Ramos (cell line): ENCODE results near the gene RFNG.

Source experiments
- in situ Hi-C: fragments of 300-500 bp; cut with MboI; formaldehyde crosslinking; loops from one replicate; pipeline ENCODE4 v1.14.3; 2022; ENCODE audit warnings: low sequenced_read_pairs; ENCODE audit not compliant: unreplicated experiment

RFNG gene, protein sequence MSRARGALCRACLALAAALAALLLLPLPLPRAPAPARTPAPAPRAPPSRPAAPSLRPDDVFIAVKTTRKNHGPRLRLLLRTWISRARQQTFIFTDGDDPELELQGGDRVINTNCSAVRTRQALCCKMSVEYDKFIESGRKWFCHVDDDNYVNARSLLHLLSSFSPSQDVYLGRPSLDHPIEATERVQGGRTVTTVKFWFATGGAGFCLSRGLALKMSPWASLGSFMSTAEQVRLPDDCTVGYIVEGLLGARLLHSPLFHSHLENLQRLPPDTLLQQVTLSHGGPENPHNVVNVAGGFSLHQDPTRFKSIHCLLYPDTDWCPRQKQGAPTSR

DNA sequence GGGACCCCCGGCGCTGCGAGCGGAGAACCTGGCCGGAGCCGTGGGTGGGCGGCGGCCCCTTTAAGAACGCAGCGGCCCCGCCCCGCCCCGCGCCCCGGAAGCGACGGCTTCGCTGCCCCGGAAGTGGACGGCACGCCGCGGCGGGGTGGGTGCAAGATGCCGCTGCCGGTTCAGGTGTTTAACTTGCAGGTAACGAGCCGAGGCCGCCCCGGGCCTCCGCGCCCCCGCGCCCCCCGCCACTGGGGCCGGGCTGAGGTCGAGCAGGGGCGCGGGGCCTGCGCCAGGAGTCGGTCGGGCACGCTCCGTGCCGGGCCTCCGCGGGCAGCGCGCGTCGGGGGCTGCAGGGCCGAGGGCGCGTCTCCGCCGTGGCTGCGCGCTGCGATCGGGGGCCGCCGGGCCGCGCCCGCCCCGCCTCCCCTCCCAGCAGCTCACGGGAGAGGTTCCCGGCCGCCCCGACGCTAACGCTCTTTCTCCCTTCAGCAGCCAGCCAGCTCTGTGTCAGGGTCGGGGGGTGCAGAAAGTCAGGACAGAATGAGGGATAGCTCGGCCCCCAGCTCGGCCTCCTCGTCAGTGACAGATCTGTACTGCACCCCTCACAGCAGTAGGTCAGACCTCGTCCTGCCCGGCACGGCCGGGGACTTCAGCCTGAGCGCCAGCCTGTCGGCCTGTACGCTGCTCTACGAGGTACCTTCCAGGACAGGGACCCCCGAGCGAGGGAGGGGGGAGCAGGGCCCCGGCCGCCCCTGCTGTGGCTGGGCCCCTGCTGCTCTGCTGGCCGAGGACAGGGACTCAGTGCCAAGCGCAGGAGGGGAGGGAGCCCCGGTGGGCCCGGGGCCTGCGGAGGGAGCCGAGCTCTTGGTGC lies at the start of gene RFNG, which contains the start of gene GPS1:
TSS of gene RFNG (minus strand) at position 36 of the 862 bp plus-strand sequence. CDS start 45 bp downstream, outside the sequence.
TSS of gene GPS1 (plus strand) at position 123 of the 862 bp plus-strand sequence. CDS start at position 157, 34 bp downstream.
- in situ Hi-C loops, result no loop called here

DNA sequence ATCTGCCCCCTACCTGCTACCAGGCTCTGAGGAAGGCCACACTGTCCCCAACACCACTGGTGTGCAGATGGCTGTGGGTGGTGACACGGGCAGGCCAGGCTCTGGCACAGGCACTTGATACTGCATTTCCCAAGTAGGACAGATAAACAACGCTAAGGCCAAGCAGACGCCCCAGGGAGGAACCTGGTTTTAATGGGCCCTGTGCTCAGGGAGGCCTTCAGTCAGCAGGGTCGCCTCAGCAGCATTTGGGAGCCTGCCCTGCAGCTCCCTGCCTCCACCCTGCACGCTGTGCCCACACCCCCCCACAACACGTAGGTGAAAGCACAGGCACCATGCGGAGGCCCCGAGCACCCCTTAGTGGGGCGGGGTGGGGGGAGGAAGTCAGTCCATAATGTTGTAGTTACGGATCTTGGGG lies 49.7 kb upstream of the RFNG start:
- in situ Hi-C loops, result no loop called here

DNA sequence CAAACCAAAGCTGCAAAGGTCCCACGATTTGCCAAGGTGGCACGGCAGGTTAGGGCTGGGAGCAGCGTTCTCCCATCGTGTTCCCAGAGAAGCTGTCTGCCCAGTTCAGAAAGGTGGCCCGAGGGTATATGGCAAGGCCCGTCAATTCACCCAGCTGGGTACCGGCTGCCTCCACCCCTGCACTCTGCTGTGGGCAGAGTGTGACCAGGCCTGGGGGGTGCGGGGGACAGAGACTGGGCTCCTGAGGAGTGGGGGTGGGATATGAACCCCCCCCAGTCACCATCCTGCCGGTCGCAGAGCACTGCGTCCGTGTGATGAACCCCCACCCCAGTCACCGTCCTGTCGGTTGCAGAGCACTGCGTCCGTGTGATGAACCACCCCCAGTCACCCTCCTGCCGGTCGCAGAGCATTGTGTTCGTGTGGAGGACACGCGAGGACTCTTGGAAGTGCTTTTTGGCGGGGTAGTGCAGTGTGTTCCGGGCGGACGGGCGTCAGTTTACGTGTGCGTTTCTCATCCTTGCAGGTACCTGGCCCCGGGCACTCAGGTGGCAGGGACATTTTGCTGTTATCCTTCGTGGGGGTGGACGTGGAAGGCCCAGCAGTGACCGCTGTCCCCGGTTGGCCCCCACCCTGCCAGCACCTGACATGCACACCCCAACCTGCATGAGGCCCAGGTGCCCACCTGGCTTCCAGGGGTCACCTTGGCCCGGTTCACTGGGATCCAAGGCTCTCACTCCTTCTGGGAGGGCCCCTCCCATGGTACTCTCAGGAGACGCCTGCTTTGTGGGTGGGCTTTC lies 49.1 kb upstream of the RFNG start:
- in situ Hi-C loops, result no loop called here

DNA sequence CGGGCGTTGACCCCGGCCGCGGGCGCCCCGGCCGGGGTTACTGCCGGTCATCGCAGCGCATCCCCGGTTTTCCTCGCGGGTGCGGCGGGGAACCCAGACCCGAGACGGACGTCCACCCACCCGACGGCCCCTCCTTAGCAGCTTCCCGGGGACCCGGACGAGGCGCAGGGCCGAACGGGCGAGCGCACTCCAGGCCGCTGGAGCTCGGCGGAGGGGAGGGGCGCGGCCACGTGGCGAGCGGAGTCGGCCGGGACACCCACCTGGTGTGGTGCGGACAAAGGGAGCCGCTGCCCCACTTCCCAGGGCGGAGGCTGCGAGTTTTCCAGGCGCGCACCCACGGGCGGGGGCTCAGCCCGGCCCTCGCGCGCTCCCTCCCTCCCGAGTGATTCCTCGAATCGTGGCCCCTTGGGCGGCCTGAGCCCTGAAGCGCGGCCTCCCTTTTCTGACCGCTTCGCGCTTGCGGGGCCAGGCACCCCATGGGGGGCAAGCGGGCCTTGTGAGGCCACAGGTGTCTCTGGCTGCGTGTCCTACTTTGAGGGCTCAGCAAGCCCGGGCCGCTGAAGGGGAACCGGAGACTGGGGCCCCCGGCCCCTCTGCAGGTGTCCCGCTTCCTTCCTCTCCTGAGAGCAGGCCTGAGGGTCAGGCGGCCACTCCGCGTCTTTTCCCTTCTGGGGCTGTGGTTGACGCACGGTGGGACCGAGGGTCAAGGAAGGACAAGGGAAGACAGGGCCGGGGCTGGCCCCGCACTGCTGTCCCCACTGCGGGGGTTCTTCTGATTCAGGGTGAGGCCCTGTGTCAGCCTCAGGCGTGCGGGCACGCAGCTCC lies 47.5 kb upstream of the RFNG start:
- in situ Hi-C loops, result no loop called here

DNA sequence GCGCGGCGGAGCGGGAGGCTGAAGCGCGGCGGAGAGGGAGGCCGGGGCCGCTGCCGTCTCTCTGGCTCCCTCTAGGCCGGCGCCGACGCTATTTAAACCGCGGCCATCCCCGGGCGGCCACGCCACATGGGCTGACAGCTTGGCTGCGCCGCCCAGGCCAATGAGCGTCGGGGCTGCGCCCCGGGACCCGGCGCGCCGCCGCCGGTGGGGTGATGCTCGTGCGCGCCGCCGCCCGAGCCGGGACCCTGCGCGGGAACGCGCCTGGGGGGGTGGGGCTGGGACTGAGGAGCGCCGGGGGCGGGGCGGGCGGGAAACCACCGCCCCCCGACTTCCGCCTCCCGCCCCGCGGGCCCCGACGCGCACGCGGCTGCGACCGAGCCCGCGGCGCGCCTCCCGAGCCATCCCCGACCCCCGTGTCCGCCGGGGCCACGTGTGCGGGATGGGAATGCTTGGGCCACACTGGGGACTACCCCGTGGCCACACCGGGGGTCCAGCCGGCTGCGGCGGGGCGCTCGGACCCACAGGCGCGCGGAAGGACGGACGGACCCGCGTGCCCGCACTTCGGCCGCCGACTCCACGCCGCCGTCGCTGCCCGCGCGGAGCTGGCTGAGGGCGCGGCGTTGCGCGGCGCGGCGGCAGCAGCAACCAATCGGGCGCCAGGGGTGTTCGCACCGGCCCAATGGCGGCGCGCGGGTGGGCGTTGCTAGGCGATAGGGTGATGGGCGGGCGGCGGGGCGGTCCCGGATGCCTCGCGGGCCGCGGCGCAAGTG lies 46.7 kb upstream of the RFNG start, which contains the start of gene FASN:
TSS of gene FASN (minus strand) at position 68 of the 770 bp plus-strand sequence. CDS start 1,791 bp downstream, outside the sequence.
- in situ Hi-C loops, result no loop called here

DNA sequence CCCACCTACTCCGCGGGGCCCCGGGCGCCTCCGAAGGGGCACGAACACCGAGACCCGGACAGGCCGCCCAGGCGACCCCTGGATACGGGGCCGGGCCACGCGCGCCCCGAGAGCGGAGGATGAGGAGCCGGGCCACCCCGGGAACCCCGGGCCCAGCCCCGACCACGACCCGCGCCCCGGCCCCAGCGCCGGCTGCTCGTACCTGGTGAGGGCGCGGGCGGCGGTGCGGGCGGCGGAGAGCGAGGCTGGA lies 46.2 kb upstream of the RFNG start:
- in situ Hi-C loops, result no loop called here

DNA sequence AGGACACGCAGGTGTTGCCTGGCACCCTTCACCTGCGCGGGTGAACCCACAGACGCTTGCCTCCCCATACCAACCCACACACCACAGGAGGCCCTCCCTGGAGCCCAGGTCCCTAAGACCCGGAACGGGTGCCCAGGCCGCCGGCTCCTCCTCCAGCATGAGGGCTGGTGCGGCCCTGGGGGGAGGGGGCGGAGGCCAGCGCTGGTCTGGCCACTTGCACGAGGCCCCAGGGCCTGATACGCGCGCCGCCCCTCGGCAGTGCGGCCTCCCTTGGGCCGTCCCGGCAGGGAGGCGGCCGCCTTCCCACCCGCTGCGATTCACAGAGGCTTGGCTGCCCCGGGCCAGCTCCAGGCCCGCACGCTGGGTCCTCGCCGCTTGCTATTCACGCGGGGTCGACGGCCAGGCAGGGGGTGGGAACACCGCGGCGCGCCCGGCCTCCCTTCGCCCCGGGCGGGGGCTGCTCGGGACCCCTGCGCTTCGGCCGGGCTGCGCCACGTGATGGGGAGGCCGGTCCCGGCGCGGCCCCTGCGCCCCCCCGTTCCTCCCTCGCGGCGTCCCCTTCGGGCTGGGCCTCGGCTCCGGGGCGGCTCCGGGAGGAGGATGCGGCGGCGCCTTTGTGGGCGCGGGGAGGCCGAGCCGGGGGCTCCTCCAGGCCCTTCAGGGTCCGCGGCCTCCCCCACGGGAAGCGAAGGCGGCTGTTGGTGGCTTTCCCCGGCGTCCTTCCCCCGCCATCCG lies 45.7 kb upstream of the RFNG start:
- in situ Hi-C loops, result no loop called here

DNA sequence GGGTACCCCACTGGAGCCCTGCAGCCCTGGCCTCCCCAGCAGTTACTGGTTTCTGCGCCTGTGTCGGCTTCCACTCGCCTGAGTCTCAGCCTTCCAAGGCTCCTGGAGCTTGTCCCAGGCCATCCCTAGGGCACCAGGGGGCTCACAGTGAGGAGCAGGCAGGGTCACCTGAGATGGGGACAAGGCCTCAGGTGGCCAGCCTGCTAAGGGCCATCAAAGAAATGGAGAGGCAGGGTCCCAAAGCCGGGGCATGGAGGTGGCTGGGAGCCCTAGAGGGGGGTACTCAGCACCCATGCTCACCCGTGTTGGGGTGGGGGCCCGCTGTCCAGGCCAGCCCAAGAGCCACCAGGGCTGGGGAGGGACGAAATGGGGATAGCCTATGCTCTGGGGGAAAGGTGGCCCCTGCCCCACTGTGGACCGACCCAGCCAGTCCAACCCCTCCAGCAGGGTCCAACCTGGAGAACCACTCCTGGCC lies 45.1 kb upstream of the RFNG start:
- in situ Hi-C loops, result no loop called here

DNA sequence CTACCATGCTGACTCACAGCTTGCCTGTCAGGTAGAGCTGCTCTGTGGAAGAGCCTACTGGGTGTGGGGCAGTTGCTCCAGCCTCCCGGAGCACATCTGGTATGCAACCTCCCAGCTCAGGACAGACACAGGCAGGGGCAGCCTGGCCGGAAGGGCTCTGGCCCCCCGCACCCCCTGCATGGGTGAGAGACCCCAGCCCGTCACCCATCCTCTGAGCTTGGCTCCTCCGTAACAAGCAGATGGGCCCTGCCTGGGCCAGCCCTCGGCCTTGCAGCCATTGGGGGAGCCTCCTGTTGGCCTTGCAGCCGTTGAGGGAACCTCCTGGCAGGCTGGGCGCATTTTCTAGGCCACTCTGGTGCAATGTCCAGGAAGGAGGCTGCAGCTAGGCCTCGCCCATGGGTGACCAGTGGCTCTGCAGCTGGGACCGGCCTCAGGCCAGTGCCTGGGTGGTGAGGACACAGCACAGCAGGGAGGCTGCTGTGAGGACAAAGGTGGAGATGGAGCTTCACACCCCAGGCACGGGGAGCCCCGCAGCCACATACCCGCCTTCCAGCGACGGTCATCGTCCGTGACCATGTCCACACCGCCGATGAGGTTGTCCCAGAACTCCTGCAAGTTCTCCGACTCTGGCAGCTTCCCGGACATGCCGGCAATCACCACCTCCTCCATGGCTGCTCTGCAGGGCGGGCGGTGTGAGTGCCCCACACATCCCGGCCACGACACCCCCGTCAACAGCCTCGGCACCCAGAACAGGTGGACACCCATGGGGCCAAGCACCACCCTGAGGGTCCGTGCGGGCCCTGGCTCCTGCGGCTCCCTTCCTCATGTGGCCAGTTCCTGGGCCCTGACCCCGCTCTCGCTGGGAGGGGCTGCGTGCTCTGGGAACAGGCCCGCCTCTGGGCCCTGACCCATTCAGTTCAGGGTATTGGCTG lies 44.4 kb upstream of the RFNG start:
- in situ Hi-C loops, result no loop called here

DNA sequence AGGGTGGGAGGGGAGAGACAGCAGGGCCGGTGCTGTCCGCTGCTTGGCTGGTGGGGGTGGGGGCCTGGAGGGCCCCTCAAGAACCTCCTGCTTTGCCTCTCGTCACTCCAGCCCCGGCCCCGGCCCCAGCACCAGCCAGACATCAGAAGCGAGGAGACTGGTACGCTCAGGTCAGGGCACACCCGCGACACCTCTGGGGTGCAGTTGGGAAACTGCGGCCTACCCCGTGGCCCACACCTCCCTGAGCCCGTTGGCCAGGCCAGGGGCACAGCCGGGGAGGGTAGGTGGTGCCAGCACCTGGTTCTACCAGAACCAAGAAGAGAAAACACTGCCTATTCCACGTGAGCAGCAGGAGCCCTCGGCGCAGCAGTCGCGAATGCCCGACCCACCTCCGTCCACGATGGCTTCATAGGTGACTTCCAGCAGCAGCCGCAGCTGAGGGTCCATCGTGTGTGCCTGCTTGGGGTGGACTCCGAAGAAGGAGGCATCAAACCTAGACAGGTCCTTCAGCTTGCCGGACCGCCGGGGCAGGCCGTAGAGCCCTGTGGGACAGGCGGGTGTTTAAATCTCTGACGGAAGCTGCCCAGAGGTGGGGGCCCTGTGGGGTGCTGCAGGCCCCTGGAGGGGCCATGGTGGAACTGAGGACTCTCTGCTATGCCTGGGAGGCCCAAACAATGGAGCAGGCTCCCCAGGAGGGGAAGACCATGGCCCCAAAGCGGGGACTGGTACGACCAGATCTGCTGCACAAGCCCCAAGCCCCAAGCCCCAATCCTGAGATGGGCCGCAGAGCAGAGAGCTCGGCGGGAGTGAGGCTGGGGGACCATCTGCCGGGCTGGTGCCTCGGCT lies 43.5 kb upstream of the RFNG start:
- in situ Hi-C loops, result no loop called here

DNA sequence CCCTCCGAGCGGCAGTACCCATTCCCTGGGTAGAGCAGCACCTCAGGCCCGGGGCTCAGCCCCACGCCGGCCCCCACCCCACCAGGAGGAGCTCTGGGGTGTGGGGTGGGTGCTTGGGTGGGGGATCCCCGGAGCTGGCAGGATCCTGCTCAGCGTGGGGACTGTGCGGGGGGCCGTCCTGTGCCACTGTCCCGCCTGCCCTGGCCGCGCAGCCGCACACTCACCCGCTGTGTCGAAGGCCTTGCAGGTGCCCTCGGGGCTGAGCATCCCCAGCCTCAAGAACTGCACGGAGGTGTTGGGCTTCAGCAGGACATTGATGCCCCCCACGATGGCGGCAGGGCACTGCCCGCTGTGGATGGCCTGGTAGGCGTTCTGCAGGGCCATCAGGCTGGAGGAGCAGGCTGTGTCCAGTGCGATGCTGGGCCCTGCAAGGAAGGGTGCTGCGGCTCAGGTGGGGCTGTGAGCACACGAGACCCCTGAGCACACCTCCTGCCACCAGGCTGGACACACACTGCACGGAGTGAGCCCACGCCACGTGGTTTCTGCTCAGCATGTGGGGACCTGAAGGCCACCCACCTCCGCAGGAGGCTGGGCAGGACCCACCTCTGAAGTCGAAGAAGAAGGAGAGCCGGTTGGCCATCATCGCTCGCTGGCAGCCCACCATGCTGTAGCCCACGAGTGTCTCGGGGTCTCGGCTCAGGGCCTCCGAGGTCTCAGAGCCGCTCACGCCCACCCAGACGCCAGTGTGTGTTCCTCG lies 41.6 kb upstream of the RFNG start:
- in situ Hi-C loops, result no loop called here

DNA sequence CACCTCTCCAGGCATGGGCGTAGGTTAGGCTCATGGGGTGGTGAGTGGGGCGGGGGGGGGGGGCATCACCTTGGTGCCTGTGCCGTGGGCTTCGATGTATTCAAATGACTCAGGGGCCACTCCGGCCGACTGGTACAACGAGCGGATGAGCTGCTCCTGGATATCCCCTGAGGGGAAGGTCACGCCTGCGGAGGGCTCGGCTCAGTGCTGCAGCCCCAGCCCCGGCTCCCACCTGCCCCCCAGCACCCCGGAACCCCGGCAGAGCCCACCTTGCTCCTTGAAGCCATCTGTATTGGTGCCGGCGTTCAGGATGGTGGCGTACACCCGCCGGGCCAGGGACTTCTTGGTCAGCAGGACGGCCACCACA lies 41.0 kb upstream of the RFNG start:
- in situ Hi-C loops, result no loop called here

DNA sequence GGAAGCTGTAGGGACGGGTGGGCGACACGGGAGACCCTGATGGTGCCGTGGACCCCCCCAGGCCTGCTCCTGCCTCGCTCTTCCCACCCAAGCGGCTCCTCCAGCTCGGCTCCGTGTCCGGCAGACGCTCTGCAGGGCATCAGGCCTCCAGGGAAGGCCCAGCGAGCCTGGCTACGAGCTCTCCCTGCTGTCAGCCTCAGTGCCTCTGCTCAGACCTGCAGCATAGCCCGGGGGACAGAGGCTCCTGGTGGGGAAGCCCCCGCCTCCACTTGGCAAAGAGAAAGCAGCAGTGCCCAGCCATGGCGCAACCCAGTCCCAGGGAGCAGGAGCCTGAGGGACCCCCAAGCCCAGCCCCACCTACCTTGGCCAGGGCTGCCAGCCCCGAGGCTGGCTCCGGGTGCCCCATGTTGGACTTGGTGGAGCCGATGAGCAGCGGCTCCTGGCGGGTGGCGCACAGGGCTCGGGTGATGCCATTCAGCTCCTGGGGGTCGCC lies 40.5 kb upstream of the RFNG start:
- in situ Hi-C loops, result no loop called here

DNA sequence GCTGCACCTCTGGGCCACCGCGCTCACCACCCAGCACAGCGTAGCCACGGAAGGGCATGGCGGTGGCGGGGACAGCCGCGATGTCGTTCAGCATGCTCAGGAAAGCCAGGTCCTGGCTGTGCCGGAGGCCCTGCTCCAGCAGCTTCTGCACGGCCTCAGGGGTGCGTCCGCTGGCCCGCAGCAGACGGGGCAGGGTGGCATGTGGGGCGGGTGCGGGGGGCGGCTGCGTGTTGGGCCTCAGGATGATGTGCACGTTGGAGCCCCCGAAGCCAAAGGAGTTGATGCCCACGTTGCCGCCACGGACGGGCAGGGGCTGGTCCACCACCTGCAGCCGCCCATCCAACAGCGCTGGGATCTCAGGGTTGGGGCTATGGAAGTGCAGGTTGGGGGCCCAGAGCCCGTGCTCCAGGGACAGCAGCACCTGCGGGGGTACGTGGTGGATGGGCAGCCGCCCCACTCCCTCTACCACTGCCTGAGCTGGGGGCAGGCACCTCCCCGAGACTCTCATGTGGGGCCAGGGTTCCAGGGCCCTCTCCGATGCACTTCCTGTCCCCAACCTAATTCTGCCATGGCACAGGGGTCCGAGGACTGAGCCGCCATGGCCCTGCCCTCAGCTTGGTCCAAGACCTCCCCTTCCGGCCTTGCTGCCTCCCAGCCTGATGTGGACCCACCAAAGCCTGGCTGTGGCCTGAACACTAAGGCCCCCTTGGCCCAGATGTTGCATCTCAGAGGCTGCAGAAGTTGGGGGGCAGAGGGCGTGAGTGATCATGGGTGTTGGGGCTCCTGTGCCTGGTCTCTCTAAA lies 39.9 kb upstream of the RFNG start:
- in situ Hi-C loops, result no loop called here
